ENCODE measurements around the gene UNC93A.

UNC93A gene

DNA sequence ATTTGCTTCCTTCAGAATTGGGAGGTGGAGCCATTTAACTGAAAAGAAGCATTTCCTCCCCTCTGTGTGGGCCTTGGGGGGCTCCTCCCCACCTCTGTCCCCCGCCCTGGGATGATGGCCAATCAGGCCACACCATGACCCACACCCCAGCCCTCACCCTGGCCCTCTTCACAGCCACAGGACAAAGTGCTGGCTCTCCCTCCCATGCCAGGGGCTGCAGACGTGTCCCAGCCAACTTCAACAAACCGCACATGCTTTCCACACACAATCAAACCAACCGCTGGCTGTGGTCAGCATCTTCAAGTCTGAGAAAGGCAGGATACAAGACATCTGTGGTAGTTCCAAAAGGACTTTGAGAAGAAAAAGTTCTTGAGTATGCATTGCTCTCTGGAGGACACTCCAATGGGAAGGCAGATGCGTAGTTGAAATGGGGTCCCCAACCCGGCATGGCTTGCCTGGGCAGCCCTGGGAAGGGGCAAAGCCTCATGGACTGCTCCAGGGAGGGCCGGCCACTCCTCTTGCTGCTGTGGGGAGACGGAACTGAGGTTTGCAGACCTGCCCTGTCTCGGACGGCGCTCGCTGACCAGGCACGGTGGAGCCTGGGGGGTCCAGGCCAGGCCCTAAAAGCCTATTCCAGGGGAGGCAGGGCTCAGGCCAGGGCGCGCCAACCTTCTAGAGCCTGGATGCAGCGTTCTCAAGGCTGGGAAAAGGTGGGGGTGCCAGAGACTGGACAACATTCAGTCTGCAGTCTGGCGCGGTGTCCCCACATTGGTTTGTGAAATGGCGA, 45.9 kb downstream of the UNC93A start:
- DNase-seq (ENCODE audit: low read depth in 1 of 2, low spot score in 1 of 2) = no peak
- no peak for TF ChIP-seq JUND (IDR thresholded peaks at IDR 0.05; ENCODE audit: low read depth)

DNA sequence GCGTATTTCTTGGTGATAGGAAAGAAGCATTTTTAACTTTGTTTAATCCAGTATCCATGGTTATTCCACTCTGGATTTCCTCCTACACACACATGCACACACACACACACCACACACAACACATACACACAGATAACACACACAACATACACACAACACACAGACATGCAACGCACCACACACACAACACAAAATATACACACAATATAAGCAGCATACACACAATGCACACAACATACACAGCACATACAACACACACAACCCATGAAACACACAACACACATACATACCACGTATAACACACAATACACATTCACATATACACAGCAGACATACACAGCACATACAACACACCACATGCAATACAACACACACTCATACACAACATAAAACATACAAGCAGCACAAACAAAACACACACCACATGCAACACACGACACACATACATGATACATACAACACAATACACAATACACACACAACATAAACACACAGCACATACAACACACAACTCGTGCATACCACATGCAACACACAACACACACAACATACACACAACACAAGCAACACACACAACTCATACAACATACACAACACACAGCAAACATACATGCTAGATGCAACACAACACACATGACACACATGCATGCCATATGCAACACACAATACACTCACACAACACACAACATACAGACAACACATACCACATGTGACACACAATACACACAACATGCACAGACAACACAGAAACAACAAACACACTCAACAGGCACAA, 46.7 kb downstream of the UNC93A start:
- no peak for TF ChIP-seq JUND (IDR thresholded peaks at IDR 0.05; ENCODE audit: low read depth)
- in situ Hi-C loops (cut with HindIII; ENCODE audit: low pct_unique_long_range_greater_than_20kb, low sequenced_read_pairs) = no loop called here
- DNase-seq (ENCODE audit: low read depth in 1 of 2, low spot score in 1 of 2) = no peak

More for the DNA sequence above, 45.9 kb downstream of the UNC93A start:
- in situ Hi-C loops (cut with HindIII; ENCODE audit: low pct_unique_long_range_greater_than_20kb, low sequenced_read_pairs) = no loop called here

DNA sequence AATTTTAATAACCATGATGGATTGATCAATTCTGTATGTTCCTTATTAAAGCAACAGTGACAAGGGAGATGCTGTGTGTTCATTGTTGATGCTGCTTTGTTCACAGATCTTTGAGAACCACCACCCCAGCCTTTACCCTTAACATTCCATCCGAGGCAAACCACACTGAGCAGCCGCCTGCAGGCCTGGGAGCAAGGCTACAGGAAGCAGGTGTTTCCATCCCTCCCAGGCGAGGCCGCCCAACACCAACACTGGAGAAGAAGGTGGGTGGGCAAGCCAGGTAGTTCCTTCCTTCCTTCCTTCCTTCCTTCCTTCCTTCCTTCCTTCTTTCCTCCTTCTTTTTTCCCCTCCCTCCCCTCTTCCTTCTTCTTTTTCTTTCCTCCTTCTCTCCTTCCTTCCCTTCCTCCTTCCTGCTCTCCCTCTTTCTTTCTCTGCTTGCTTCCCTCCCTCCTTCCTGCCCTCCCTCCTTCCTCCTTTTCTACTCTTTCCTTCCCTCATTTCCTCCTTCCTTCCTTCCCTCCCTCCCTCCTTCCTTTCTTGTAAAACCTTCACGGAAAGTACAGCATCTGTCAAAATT, 47.5 kb downstream of the UNC93A start:
- DNase-seq (ENCODE audit: low read depth in 1 of 2, low spot score in 1 of 2) = no peak
- in situ Hi-C loops (cut with HindIII; ENCODE audit: low pct_unique_long_range_greater_than_20kb, low sequenced_read_pairs) = no loop called here
- TF ChIP-seq JUND (IDR thresholded peaks at IDR 0.05; ENCODE audit: low read depth) = no peak

DNA sequence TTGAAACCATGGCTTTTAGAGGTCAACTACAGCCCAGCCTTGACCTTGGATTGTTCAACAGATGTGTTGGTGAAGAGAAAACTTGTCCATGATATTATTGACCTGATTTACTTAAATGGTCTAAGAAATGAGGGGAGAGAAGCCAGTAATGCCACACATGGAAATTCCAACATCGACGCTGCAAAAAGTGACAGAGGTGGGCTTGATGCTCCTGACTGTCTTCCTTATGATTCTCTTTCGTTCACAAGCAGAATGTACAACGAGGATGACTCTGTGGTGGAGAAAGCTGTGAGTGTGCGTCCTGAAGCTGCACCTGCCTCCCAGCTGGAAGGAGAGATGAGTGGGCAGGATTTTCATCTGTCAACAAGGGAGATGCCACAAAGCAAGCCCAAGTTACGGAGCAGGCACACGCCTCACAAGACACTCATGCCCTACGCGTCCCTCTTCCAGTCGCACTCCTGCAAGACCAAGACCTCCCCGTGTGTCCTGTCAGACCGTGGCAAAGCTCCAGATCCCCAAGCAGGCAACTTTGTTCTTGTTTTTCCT, 50.0 kb downstream of the UNC93A start:
- in situ Hi-C loops (cut with HindIII; ENCODE audit: low pct_unique_long_range_greater_than_20kb, low sequenced_read_pairs) = no loop called here
- DNase-seq (ENCODE audit: low read depth in 1 of 2, low spot score in 1 of 2) = no peak
- no peak for TF ChIP-seq JUND (IDR thresholded peaks at IDR 0.05; ENCODE audit: low read depth)

DNA sequence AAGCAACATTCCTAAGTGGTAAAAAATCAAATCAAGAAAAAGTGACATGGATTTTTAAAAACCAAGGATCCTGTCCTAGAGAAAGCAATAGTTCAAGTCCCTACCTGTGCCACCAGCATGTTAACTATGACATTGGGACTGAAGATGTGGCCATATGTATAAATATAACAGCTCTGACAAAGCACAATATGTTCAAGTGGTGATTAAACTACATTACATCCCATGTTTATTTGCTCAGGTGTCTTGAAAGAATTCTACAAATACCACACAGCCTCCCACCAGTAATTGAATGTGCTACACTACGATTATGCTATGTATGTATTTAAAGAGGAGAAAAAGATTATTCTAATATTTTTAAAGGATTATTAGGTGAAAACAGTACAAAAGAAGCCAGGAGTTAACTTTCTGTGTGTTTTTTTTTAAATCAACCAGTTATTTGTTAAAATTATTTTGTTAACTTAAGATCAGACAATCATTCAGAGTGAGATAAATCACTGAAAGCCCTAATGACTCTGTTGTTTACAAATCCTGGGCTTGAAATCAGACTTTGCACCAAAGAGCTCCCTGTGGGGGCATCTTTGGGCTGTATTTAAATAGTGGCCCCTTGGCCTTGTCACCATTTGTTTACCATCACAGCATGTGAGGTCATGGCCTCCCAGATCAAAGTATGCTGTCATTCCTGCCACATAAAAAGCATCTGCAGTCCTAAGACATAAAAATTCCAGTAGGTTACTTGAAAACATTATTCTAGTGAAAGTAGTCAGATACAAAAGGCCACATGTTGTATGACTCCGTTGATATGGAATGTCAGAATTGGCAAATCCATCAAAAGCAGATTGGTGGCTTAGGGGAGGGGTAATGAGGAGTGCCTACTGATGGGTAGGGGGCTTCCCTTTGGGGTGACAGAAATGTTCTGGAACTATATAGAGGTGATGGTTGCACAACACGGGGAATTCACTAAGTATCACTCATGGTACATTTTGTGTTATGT, 50.8 kb downstream of the UNC93A start:
- no peak for DNase-seq (ENCODE audit: low read depth in 1 of 2, low spot score in 1 of 2)
- no peak for TF ChIP-seq JUND (IDR thresholded peaks at IDR 0.05; ENCODE audit: low read depth)
- in situ Hi-C loops (cut with HindIII; ENCODE audit: low pct_unique_long_range_greater_than_20kb, low sequenced_read_pairs) = no loop called here

DNA sequence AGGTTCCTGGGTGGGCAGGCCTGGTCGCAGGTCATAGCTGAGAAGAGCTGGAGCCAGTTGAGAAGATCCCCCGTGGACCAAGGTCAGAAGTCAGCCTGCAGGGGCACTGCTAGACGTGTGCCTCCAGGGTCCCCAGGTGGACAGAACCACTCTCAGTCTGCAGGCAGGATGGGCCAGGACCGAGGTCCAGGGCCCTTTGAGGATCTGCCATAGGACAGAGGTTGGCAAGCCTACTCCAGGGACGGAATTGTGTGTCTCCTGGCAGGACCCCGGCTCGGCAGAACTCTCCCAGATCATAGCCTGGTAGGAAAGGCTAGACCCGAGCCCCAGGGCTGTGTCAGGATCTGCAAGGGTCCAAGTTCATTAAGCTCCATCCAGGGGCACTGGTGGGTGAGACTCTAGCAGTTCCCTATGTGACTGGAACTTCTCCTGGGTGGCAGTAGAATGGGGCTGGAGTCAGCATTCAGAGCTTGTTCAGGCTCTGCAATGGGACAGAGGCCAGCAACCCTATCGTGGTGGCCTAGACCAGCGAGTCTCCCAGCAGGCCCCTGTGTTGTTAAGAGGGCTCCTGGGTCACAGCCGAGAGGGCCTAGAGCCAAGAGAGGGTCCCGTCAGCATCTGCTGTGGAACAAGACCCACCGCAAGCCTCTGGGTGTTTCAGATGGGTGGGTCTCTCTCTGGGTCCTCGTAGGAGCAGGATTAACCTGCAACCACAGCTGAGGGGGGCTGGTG, 51.9 kb downstream of the UNC93A start:
- in situ Hi-C loops (cut with HindIII; ENCODE audit: low pct_unique_long_range_greater_than_20kb, low sequenced_read_pairs) = no loop called here
- no peak for DNase-seq (ENCODE audit: low read depth in 1 of 2, low spot score in 1 of 2)
- TF ChIP-seq JUND (IDR thresholded peaks at IDR 0.05; ENCODE audit: low read depth) = no peak

DNA sequence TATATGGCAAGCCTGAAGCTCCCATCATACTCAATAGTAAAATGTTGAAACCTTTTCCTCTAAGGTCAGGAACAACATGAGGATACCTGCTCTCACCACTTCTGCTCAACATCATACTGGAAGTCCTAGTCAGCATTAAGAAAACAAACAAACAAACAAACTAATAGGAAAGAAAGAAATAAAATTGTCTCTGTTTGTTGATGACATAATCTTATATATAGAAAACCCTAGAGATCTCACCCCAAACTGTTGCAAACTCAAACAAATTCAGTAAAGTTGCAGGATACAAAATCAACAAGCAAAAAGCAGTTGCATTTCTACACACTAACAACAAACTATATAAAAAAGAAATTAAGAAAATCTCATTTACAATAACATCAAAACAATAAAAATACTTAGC, 54.2 kb downstream of the UNC93A start:
- no peak for DNase-seq (ENCODE audit: low read depth in 1 of 2, low spot score in 1 of 2)
- TF ChIP-seq JUND (IDR thresholded peaks at IDR 0.05; ENCODE audit: low read depth) = no peak
- in situ Hi-C loops (cut with HindIII; ENCODE audit: low pct_unique_long_range_greater_than_20kb, low sequenced_read_pairs) = no loop called here

DNA sequence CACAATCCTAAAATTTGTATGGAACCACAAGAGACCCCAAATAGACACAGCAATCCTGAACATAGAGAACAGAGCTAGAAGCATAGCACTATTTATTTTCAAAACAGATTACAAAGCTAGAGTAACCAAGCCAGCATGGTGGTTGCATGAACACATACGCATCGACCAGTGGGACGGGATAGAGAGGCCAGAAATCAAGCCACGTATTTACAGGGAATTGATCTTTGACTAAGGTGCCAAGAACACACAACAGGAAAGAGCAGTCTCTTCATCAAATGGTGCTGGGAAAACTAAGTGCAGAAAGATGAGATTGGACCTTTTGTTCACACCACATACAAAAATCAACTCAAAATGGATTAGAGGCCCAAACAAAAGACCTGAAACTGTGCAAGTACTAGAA, 54.8 kb downstream of the UNC93A start:
- no peak for DNase-seq (ENCODE audit: low read depth in 1 of 2, low spot score in 1 of 2)
- in situ Hi-C loops (cut with HindIII; ENCODE audit: low pct_unique_long_range_greater_than_20kb, low sequenced_read_pairs) = no loop called here
- no peak for TF ChIP-seq JUND (IDR thresholded peaks at IDR 0.05; ENCODE audit: low read depth)

DNA sequence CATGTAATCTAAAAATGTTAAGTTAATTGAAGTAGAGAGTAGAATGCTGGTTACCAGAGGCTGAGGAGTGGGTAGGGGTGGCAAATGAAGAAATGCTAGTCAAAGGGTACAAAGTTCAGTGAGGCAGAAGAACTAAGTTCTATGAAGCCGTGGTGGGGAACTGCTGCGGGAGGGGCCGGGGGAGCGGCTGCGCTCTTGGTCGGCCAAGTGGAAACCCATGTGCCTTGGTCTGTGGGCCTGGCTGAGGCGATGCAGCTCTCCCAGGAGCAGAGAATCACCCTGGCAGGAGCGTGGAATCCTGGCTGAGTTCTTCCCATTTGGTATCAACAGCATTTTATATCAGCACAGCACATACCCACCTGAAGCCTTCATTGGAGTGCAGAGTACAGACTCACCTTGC, 56.1 kb downstream of the UNC93A start:
- TF ChIP-seq JUND (IDR thresholded peaks at IDR 0.05; ENCODE audit: low read depth) = no peak
- in situ Hi-C loops (cut with HindIII; ENCODE audit: low pct_unique_long_range_greater_than_20kb, low sequenced_read_pairs) = no loop called here

DNA sequence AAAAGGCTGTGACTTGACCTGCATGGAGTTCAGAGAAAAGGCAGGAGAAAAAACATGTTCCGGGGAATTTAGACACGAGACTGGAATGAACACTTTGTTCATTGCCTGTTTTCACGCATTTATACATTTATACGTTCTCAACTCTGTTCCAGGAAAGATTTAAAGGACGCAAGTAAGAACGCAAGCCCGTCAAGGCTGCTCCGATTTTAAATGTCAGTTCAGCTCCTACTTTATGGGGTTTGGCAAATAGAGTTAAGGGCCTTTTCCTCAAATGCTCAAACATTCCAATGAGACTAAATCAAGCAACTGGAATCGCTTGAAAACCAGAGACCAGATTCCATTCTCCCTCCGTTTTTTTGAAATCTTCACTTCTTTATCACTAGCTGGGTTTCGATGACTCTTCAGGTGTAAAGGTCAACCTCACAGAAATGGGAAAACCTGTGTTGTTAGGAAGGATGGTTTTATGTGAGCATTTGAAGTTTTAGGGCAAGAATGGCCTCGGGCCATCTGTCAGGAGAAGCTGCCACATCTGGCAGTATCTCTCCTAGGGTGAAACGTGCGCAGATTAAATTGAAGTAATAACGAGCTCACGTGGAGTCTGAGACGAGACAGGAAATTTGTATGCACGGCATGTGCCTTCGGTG, 58.6 kb downstream of the UNC93A start:
- in situ Hi-C loops (cut with HindIII; ENCODE audit: low pct_unique_long_range_greater_than_20kb, low sequenced_read_pairs) = no loop called here
- DNase-seq (ENCODE audit: low read depth in 1 of 2, low spot score in 1 of 2) = no peak
- no peak for TF ChIP-seq JUND (IDR thresholded peaks at IDR 0.05; ENCODE audit: low read depth)

More for the DNA sequence above, 56.1 kb downstream of the UNC93A start:
- no peak for DNase-seq (ENCODE audit: low read depth in 1 of 2, low spot score in 1 of 2)

DNA sequence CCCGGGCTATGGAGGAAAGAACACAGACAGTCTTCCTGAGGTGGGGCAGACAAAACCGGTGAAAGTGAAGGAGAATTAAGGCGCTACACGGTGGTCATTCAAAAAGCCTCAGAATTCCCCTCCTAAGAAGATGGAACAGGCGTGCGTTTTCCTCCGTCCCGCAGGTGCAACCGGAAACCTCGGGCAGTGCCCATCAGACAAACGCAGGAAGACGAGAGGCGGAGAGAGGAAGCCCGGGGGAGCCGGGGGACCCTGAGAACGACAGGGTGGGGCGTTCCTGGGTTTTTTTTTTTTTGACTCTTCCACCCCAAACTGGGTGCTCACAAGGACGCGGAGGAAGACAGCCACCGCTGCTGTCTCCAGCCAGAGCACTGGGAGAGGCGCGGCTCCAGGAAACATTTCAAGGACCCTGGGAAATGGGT, 59.2 kb downstream of the UNC93A start:
- in situ Hi-C loops (cut with HindIII; ENCODE audit: low pct_unique_long_range_greater_than_20kb, low sequenced_read_pairs) = no loop called here
- no peak for TF ChIP-seq JUND (IDR thresholded peaks at IDR 0.05; ENCODE audit: low read depth)
- DNase-seq (ENCODE audit: low read depth in 1 of 2, low spot score in 1 of 2) = no peak
